Stimulated activated naive B cell treated with anti-CD40 and anti-IgM and Interleukin-4, amounts not matched to agents 10 μg/mL and 1 μg/mL and 100 μg/mL, for 72 hours (primary cell): ENCODE results near the gene GOLIM4.
"Not testable (repeated sequence)": the region's sequence is repeated elsewhere in the genome, so short reads cannot be mapped to it uniquely, and the experiment has no call there.

Experiments used
- ATAC-seq, 2 donors: fragments of 150-1000 bp; cut with Tn5 transposase; replicated peaks; 2 replicates each; pipeline ENCODE4 v1.10.0; 2021; ENCODE audit warnings: moderate library complexity in 1 of 2
- DNase-seq: peaks from one replicate; pipeline ENCODE4 v3.0.0; 2021
- H3K27ac Mint-ChIP-seq: one replicate; pipeline ENCODE4 v1.8.0; 2022; ENCODE audit warnings: mild to moderate bottlenecking, mixed read lengths
- H3K27me3 Mint-ChIP-seq, 2 donors: one replicate each; pipeline ENCODE4 v1.8.0; 2022; ENCODE audit warnings: mixed read lengths in 2 of 2
- H3K36me3 Mint-ChIP-seq, 2 donors: one replicate each; pipeline ENCODE4 v1.8.0; 2022; ENCODE audit warnings: mixed read lengths in 2 of 2, mild to moderate bottlenecking in 1 of 2
- H3K4me1 Mint-ChIP-seq, 2 donors: one replicate each; pipeline ENCODE4 v1.8.0; 2022; ENCODE audit warnings: mixed read lengths in 2 of 2, mild to moderate bottlenecking in 1 of 2
- H3K4me3 Mint-ChIP-seq, 2 donors: one replicate each; pipeline ENCODE4 v1.8.0; 2022; ENCODE audit warnings: mild to moderate bottlenecking in 2 of 2, mixed read lengths in 2 of 2, moderate library complexity in 1 of 2
- H3K9me3 Mint-ChIP-seq, 2 donors: one replicate each; pipeline ENCODE4 v1.8.0; 2022; ENCODE audit warnings: mixed read lengths in 2 of 2, mild to moderate bottlenecking in 1 of 2

GOLIM4 gene

GRCh38 chr3:168030577-168030976 is 65.1 kb downstream of the GOLIM4 start:
- DNase-seq (no peak), ATAC-seq (no peak)
- peaks cover 39 to 70% of the 10 kb centered on the region in 2 donors for H3K36me3 Mint-ChIP-seq
- H3K27me3 Mint-ChIP-seq = no peaks in the 10 kb centered on the region
- H3K4me3 Mint-ChIP-seq = no peak overlapping the region
- H3K27ac Mint-ChIP-seq = no peak overlapping the region
- H3K4me1 Mint-ChIP-seq = no peaks in the 10 kb centered on the region
- peaks cover 3 to 4% of the 10 kb centered on the region in 2 donors for H3K9me3 Mint-ChIP-seq

- H3K9me3 Mint-ChIP-seq = no peaks in the 10 kb centered on the region
- no peak for ATAC-seq
- H3K27ac Mint-ChIP-seq = no peak overlapping the region
Observed at GRCh38 chr3:168029705-168030104, 66.0 kb downstream of the GOLIM4 start.

GRCh38 chr3:168028086-168028485 is 67.6 kb downstream of the GOLIM4 start:
- H3K9me3 Mint-ChIP-seq = no peaks in the 10 kb centered on the region
- ATAC-seq (no peak), DNase-seq (no peak)
- no peak overlapping the region for H3K4me3 Mint-ChIP-seq
- no peaks in the 10 kb centered on the region for H3K27me3 Mint-ChIP-seq
- H3K4me1 Mint-ChIP-seq = peaks cover 8 to 11% of the 10 kb centered on the region in 2 donors
- H3K36me3 Mint-ChIP-seq = peaks cover 44 to 75% of the 10 kb centered on the region in 2 donors
- H3K27ac Mint-ChIP-seq = peak overlapping the region; percentile 40

More at GRCh38 chr3:168029705-168030104, 66.0 kb downstream of the GOLIM4 start:
- DNase-seq = no peak
- Mint-ChIP-seq H3K36me3 (peaks cover 38 to 70% of the 10 kb centered on the region in 2 donors), H3K4me3 (no peak overlapping the region), H3K4me1 (peaks cover 3 to 5% of the 10 kb centered on the region in 2 donors), H3K27me3 (no peaks in the 10 kb centered on the region)

DNA sequence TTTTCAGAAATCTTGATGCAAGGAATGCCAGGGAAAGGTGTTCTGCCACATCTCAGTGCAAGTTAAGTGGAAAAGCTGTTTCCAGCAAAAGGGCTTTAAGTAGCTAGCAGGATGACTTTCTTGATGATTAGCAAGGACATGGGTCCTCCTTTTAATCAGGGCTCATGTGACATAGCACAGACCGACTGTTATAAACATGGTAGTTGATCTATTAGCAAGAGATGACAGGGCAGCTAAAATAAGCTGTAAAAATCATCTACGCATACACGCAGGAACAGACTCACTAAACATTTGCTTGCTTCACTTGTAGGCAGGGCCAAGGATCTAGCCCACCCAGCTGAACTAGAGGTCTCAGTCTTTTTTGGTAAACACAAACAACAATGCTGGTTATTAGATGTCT is 69.0 kb downstream of the GOLIM4 start:
- no peaks in the 10 kb centered on the region for H3K9me3 Mint-ChIP-seq
- H3K4me1 Mint-ChIP-seq = peaks cover 8 to 11% of the 10 kb centered on the region in 2 donors
- no peaks in the 10 kb centered on the region for H3K27me3 Mint-ChIP-seq
- H3K4me3 Mint-ChIP-seq = no peak overlapping the region
- no peak for DNase-seq
- no peak for ATAC-seq
- no peak overlapping the region for H3K27ac Mint-ChIP-seq
- H3K36me3 Mint-ChIP-seq = peaks cover 48 to 79% of the 10 kb centered on the region in 2 donors

- peak overlapping the region; percentile 1 to 28 for H3K4me3 Mint-ChIP-seq
- H3K4me1 Mint-ChIP-seq = peaks cover 8 to 11% of the 10 kb centered on the region in 2 donors
- H3K27me3 Mint-ChIP-seq = no peaks in the 10 kb centered on the region
- H3K36me3 Mint-ChIP-seq = peaks cover 47 to 76% of the 10 kb centered on the region in 2 donors
- no peaks in the 10 kb centered on the region for H3K9me3 Mint-ChIP-seq
- no peak for ATAC-seq
- no peak for DNase-seq
- H3K27ac Mint-ChIP-seq = peak overlapping the region; percentile 59
Observed at GRCh38 chr3:168025076-168025475, 70.6 kb downstream of the GOLIM4 start.

DNA sequence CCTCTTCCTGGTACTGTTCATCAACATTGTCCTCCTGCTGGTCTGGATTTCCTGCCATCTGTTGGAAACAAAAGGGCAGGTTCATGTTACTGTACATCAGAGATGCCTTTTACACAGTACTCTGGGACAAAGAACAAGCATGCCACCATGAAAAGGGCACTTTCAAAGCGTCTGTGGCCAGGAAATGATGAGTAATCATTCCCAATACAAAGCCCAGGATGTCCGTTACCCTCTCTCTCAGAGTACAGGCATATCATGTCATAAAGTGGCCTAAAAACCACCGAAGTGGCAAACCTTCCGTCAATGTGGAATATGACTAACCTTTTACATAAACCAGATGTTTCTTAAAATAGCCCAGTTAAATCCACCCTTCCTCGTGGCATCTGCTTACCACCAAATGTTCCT is 71.2 kb downstream of the GOLIM4 start:
- ATAC-seq (peak; percentile 89 to 95), DNase-seq (peak; percentile 20)
- peaks cover 8 to 11% of the 10 kb centered on the region in 2 donors for H3K4me1 Mint-ChIP-seq
- H3K36me3 Mint-ChIP-seq = peaks cover 43 to 72% of the 10 kb centered on the region in 2 donors
- H3K4me3 Mint-ChIP-seq = peak overlapping the region; percentile 26 to 28
- H3K9me3 Mint-ChIP-seq = no peaks in the 10 kb centered on the region
- H3K27ac Mint-ChIP-seq = peak overlapping the region; percentile 81
- H3K27me3 Mint-ChIP-seq = no peaks in the 10 kb centered on the region

- Mint-ChIP-seq H3K4me1 (peaks cover 8 to 11% of the 10 kb centered on the region in 2 donors), H3K36me3 (peaks cover 39 to 64% of the 10 kb centered on the region in 2 donors), H3K27me3 (no peaks in the 10 kb centered on the region), H3K4me3 (no peak overlapping the region), H3K9me3 (no peaks in the 10 kb centered on the region), H3K27ac (no peak overlapping the region)
- no peak for DNase-seq
- no peak for ATAC-seq
Observed at GRCh38 chr3:168021737-168022450, 73.8 kb downstream of the GOLIM4 start.

DNA sequence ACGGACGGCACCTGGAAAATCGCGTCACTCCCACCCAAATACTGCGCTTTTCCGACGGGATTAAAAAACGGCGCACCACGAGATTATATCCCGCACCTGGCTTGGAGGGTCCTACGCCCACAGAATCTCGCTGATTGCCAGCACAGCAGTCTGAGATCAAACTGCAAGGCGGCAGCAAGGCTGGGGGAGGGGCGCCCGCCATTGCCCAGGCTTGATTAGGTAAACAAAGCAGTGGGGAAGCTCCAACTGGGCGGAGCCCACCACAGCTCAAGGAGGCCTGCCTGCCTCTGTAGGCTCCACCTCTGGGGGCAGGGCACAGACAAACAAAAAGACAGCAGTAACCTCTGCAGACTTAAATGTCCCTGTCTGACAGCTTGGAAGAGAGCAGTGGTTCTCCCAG is 84.4 kb downstream of the GOLIM4 start:
- not testable (repeated sequence) for H3K4me1 Mint-ChIP-seq, ATAC-seq, DNase-seq, H3K9me3 Mint-ChIP-seq, H3K27me3 Mint-ChIP-seq, H3K27ac Mint-ChIP-seq, H3K4me3 Mint-ChIP-seq
- peaks cover 18 to 26% of the 10 kb centered on the region in 2 donors for H3K36me3 Mint-ChIP-seq

DNA sequence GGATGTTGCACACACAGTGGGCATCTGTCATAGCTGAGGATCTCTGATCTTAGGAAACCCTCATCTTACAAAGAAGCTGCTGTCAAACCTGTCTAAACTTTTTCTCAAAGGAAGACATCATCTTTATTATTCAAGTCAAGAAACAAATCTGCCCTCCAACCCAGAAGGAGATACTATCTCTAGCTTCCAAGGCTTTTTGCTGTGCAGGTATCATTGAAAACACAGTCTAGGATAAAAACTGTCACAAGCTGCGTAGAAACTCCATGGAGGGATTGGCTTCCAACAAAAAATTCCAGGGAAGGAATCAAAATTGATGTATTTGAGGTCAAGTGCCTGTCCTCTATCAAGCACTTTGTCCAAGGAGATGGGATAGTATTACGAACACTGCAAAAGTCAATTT is 89.1 kb downstream of the GOLIM4 start:
- H3K9me3 Mint-ChIP-seq = peaks cover 2 to 5% of the 10 kb centered on the region in 2 donors
- H3K36me3 Mint-ChIP-seq = peaks cover 16 to 19% of the 10 kb centered on the region in 2 donors
- no peak for DNase-seq
- H3K27me3 Mint-ChIP-seq = no peaks in the 10 kb centered on the region
- no peak for ATAC-seq
- H3K4me1 Mint-ChIP-seq = no peaks in the 10 kb centered on the region
- H3K4me3 Mint-ChIP-seq = no peak overlapping the region
- H3K27ac Mint-ChIP-seq = no peak overlapping the region

DNA sequence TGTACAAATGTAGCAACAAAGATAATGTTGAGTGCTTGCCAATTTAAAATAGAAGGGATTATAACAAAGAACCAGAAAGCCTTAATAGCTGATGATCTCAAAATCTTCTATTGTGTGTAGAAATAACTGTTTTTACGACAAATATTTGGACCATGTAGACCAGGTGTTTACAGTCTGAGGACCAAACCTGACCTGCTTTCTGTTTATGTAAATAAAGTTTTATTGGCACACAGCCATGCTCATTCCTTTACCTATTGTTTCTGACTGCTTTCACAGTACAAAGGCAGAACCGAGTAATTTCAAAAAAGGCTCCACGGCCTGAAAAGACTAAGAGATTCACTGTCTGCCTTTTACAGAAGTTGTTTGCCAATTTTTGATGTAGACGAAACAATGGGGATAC is 91.8 kb downstream of the GOLIM4 start:
- Mint-ChIP-seq H3K9me3 (peaks cover 2 to 5% of the 10 kb centered on the region in 2 donors), H3K4me3 (no peak overlapping the region), H3K27me3 (no peaks in the 10 kb centered on the region), H3K4me1 (no peaks in the 10 kb centered on the region), H3K27ac (no peak overlapping the region), H3K36me3 (peaks cover 4 to 7% of the 10 kb centered on the region in 2 donors)
- ATAC-seq (no peak), DNase-seq (no peak)

DNA sequence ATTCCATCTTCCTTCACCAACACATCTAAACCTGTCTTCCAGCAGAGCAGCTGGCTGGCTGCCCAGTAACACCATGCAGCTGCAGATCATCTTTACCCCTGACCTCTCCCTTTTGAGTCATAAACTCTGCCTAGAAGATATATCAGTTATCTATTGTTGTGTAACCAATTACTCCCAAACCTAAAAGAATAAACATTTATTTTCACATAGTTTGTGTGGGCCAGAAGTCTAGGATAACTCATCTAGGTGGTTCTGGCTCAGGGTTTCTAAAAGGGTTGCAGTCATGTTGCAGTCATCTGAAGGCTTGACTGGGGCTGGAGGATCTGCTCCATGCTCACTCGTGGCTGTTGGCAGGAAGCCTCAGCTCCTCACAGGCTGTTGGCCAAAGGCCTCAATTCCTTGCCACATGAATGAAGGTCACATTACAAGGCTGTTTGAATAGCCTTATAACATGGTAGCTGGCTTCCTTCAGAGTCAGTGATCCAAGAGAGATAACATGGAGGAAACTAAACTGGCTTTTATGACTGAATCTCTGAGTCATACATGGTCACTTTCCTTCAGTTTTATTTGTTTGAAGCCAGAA is 92.8 kb downstream of the GOLIM4 start:
- Mint-ChIP-seq H3K4me1 (no peaks in the 10 kb centered on the region), H3K4me3 (no peak overlapping the region), H3K27me3 (no peaks in the 10 kb centered on the region), H3K9me3 (peaks cover 2 to 5% of the 10 kb centered on the region in 2 donors), H3K27ac (no peak overlapping the region), H3K36me3 (peaks cover 0 to 4% of the 10 kb centered on the region in 2 donors)
- ATAC-seq = no peak
- DNase-seq = no peak

- no peak for ATAC-seq
- Mint-ChIP-seq H3K9me3 (peaks cover 2 to 5% of the 10 kb centered on the region in 2 donors), H3K4me1 (no peaks in the 10 kb centered on the region), H3K27me3 (no peaks in the 10 kb centered on the region), H3K27ac (no peak overlapping the region), H3K36me3 (peaks cover 0 to 1% of the 10 kb centered on the region in 2 donors), H3K4me3 (no peak overlapping the region)
- DNase-seq = no peak
Observed at GRCh38 chr3:168001244-168001643, 94.5 kb downstream of the GOLIM4 start.

GRCh38 chr3:167998253-167998652 is 97.5 kb downstream of the GOLIM4 start:
- Mint-ChIP-seq H3K36me3 (peaks cover 0 to 1% of the 10 kb centered on the region in 2 donors), H3K4me3 (no peak overlapping the region), H3K9me3 (peaks cover 2 to 5% of the 10 kb centered on the region in 2 donors), H3K4me1 (no peaks in the 10 kb centered on the region), H3K27me3 (peaks cover 0 to 3% of the 10 kb centered on the region in 2 donors), H3K27ac (no peak overlapping the region)
- ATAC-seq (no peak), DNase-seq (no peak)

DNA sequence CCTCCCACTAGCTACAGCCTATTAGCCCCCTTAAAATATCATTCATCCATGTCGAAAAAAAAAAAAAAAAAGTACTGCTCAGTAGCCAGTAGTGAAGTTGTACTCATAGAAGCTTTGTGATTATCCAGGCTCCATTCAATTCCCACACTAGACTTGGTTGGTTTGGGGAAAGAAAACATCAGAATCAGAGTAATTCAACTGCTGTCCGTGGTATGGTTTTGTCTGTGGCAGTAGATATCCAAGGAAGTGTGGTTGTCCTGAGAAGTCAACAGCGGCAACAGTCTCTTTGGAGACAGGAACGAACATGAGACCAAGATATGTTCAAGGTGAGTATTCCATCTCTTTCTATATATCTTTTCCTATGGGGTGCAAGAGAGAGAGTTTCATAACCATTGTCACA is 99.2 kb downstream of the GOLIM4 start:
- no peaks in the 10 kb centered on the region for H3K36me3 Mint-ChIP-seq
- DNase-seq = no peak
- ATAC-seq = no peak
- no peak overlapping the region for H3K4me3 Mint-ChIP-seq
- H3K4me1 Mint-ChIP-seq = no peaks in the 10 kb centered on the region
- H3K9me3 Mint-ChIP-seq = no peaks in the 10 kb centered on the region
- H3K27ac Mint-ChIP-seq = no peak overlapping the region
- H3K27me3 Mint-ChIP-seq = peaks cover 0 to 3% of the 10 kb centered on the region in 2 donors

DNA sequence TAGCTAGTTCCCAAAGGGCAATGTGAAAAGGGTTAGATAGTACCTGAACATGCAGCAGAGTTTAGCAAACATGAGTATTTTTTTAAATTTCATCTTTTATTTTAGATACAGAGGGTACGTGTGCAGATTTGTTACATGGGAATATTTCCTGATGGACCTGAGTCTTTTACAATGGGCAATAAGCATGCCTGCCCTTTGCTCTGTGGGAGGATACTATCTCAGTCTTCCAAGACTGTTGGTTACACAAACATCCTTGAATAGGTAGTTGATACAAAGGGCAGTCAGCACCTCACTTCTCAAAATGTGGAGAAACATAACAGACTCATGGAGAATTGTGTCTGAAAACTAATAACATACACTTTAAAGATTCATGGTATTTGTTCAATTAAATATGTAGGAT is 103.3 kb downstream of the GOLIM4 start:
- Mint-ChIP-seq H3K27ac (no peak overlapping the region), H3K4me3 (no peak overlapping the region), H3K4me1 (no peaks in the 10 kb centered on the region), H3K36me3 (no peaks in the 10 kb centered on the region), H3K9me3 (no peaks in the 10 kb centered on the region), H3K27me3 (peaks cover 0 to 3% of the 10 kb centered on the region in 2 donors)
- ATAC-seq = no peak
- DNase-seq = no peak
